ENCODE results near the gene KMO. TPM values are rescaled to one million over a fixed set of nuclear protein-coding genes. Genes with fewer than 3 reads are reported as not detected.

KMO gene
- total RNA-seq, 1 donor from 2014 or later = not detected

- DNase-seq (ENCODE audit: low read depth, low spot score) = no peak
Measured at GRCh38 chr1:241536969-241537368, 4.8 kb downstream of the KMO start.

- DNase-seq (ENCODE audit: low read depth, low spot score) = no peak
Measured at GRCh38 chr1:241542199-241542907, 10.2 kb downstream of the KMO start.

GRCh38 chr1:241548008-241548407 is 15.8 kb downstream of the KMO start:
- no peak for DNase-seq (ENCODE audit: low read depth, low spot score)

GRCh38 chr1:241550318-241550717 is 18.1 kb downstream of the KMO start:
- DNase-seq (ENCODE audit: low read depth, low spot score) = no peak

GRCh38 chr1:241551759-241552638 is 19.8 kb downstream of the KMO start:
- DNase-seq (ENCODE audit: low read depth, low spot score) = no peak

- DNase-seq (ENCODE audit: low read depth, low spot score) = no peak
Measured at GRCh38 chr1:241553886-241554592, 21.9 kb downstream of the KMO start.

GRCh38 chr1:241555526-241555925 is 23.3 kb downstream of the KMO start:
- no peak for DNase-seq (ENCODE audit: low read depth, low spot score)

GRCh38 chr1:241557031-241557430 is 24.9 kb downstream of the KMO start:
- DNase-seq (ENCODE audit: low read depth, low spot score) = no peak

GRCh38 chr1:241557551-241558193 is 25.5 kb downstream of the KMO start:
- DNase-seq (ENCODE audit: low read depth, low spot score) = no peak

- no peak for DNase-seq (ENCODE audit: low read depth, low spot score)
Measured at GRCh38 chr1:241560146-241560848, 28.1 kb downstream of the KMO start.

- no peak for DNase-seq (ENCODE audit: low read depth, low spot score)
Measured at GRCh38 chr1:241560849-241561187, 28.6 kb downstream of the KMO start.

GRCh38 chr1:241569848-241570247 is 37.7 kb downstream of the KMO start:
- no peak for DNase-seq (ENCODE audit: low read depth, low spot score)

- no peak for DNase-seq (ENCODE audit: low read depth, low spot score)
Measured at GRCh38 chr1:241574154-241574553, 42.0 kb downstream of the KMO start.

GRCh38 chr1:241579434-241579833 is 47.3 kb downstream of the KMO start:
- no peak for DNase-seq (ENCODE audit: low read depth, low spot score)

- DNase-seq (ENCODE audit: low read depth, low spot score) = no peak
Measured at GRCh38 chr1:241582921-241583321, 50.7 kb downstream of the KMO start.

- DNase-seq (ENCODE audit: low read depth, low spot score) = no peak
Measured at GRCh38 chr1:241586905-241587512, 54.8 kb downstream of the KMO start.

- no peak for DNase-seq (ENCODE audit: low read depth, low spot score)
Measured at GRCh38 chr1:241589521-241589920, 57.3 kb downstream of the KMO start.

GRCh38 chr1:241590719-241591118 is 58.5 kb downstream of the KMO start:
- no peak for DNase-seq (ENCODE audit: low read depth, low spot score)

- no peak for DNase-seq (ENCODE audit: low read depth, low spot score)
Measured at GRCh38 chr1:241591317-241591716, 59.1 kb downstream of the KMO start.

GRCh38 chr1:241591736-241592135 is 59.6 kb downstream of the KMO start:
- no peak for DNase-seq (ENCODE audit: low read depth, low spot score)

Data from pulmonary artery endothelial cell (primary cell).